ENCODE results near the gene CFAP298.
"Not testable (repeated sequence)": the region's sequence is repeated elsewhere in the genome, so short reads cannot be mapped to it uniquely, and the experiment has no call there.

CFAP298 gene
- total RNA-seq, result 7.9 reads per million, percentile 27 among the genes with 10 or more reads in this experiment

GRCh38 chr21:32612075-32612998, at the start of gene CFAP298:
TSS of gene CFAP298 (minus strand) at chr21:32612377. CDS start at chr21:32612243, 134 bp downstream.
- peak; percentile 87 for DNase-seq

GRCh38 chr21:32661026-32661782, 49.0 kb upstream of the CFAP298 start:
- not testable (repeated sequence) for DNase-seq

GRCh38 chr21:32658524-32658923, 46.3 kb upstream of the CFAP298 start:
- no peak for DNase-seq

GRCh38 chr21:32653326-32653901, 41.2 kb upstream of the CFAP298 start:
- DNase-seq, result no peak

- no peak for DNase-seq
Measured at GRCh38 chr21:32648165-32648564, 36.0 kb upstream of the CFAP298 start.

GRCh38 chr21:32645261-32646182, 33.3 kb upstream of the CFAP298 start:
- DNase-seq, result no peak

- DNase-seq, result no peak
Measured at GRCh38 chr21:32641710-32642698, 29.8 kb upstream of the CFAP298 start.

- DNase-seq, result no peak
Measured at GRCh38 chr21:32626621-32627196, 14.5 kb upstream of the CFAP298 start.

GRCh38 chr21:32618218-32618617, 6.0 kb upstream of the CFAP298 start:
- not testable (repeated sequence) for DNase-seq

- no peak for DNase-seq
Measured at GRCh38 chr21:32613436-32614043, 1.4 kb upstream of the CFAP298 start.

GRCh38 chr21:32612999-32613337, 791 bp upstream of the CFAP298 start:
- no peak for DNase-seq

GRCh38 chr21:32611471-32611997, 643 bp downstream of the CFAP298 start:
- peak; percentile 8 for DNase-seq

GRCh38 chr21:32610940-32611339, 1.2 kb downstream of the CFAP298 start:
- not testable (repeated sequence) for DNase-seq

- DNase-seq, result no peak
Measured at GRCh38 chr21:32608851-32609250, 3.3 kb downstream of the CFAP298 start.

- DNase-seq, result no peak
Measured at GRCh38 chr21:32605469-32605868, 6.7 kb downstream of the CFAP298 start.

- DNase-seq, result no peak
Measured at GRCh38 chr21:32604464-32604863, 7.7 kb downstream of the CFAP298 start.

- no peak for DNase-seq
Measured at GRCh38 chr21:32603131-32603530, 9.0 kb downstream of the CFAP298 start.

GRCh38 chr21:32602099-32602498, 10.1 kb downstream of the CFAP298 start:
- DNase-seq, result no peak

- DNase-seq, result no peak
Measured at GRCh38 chr21:32599526-32599925, 12.7 kb downstream of the CFAP298 start.

GRCh38 chr21:32599091-32599490, 13.1 kb downstream of the CFAP298 start:
- no peak for DNase-seq
